ENCODE measurements around the gene KDM2B.

Gene KDM2B

DNA sequence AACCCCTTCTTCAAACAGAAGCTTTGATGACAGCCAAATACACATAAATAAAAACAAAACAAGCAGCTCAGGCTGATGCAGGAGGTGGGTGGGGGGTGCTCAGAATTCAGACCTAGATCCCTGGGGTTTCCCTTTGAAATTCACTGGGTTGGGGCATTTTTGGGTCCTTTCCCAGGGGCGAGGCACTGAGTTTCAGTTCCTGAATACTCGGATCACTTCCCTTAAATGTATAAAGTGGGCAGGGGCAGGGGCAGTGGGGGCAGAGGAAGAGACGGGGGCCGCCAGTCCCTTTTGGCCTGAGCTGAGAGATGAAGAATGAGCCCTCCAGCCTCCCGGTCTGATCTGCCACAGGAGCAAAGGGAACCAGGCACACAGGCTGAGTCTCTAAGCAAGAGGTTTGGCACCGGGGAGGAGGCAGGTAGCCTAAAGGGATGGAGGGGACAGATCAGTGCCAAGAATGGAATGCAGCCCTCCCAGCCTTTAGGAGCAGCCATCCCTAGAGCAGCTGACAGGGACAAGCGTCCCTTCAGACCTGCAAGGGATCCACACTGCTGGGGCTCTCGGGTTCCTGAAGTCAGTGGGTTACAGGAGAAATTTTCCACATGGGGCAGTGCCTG, 20.3 kb downstream of the KDM2B start:
- DNase-seq, result no peak

DNA sequence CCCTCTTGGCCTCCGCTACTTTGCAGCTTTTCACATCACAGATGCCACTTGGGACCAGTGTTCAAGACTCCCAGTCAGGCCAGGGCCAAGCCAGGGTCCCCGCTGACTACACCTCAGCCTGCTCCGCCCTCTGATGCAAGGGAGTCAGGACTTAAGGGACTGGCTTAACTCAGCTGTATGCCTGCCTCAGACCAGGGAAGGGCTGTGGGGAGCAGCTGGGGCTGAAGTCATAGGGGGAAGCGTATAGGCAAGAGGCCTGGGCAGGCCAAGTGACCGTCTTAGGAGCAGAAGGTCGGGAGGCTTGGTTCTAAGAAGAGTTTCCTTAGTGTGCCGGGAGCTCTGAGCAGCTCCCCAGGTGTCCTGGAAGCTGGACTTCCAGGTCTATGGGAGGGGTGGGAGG, 21.9 kb downstream of the KDM2B start:
- DNase-seq, result no peak

DNA sequence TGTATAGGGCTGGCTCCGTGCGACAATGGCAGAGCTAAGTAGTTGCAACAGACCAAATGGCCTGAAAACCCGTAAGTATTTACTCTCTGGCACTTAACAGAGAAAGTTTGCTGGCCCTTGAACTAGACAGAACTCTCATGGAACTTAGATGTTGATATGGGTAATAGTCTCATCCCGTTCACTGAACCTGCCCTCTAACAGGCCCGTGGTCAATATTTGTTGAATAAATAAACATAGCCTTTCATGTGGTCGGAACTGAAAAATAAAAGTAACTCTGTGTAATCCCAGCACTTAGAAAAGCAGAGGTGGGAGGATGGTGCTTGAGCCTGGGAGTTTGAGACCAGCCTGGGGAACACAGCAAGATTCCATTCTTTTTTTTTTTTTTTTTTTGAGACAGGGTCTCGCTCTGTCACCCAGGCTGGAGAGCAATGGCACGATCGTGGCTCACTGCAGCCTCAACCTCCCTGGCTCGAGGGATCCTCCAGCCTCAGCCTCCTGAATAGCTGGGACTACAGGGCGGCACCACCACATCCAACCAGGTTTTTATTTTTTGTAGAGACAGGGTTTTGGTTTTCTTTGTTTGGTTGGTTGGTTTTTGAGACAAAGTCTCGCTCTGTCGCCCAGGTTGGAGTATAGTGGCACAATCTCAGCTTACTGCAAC, 29.7 kb downstream of the KDM2B start:
- DNase-seq, result no peak

DNA sequence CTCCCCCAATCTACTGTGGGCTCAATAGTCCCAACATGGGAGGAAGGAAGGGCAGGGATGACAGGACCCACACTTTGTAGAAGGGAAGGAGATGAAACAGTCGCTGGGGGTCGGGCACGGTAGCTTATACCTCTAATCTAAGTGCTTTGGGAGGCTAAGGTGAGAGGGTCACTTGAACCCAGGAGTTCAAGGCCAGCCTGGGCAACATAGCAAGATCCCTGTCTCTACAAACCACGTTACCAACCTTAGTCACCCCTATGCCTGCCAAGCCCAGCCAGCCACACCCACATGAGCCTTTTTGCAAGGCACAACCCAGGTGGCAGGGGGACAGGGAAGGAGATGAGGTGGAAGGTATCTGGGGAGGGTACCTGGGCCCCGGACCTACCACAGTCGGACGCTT, 31.7 kb downstream of the KDM2B start:
- no peak for DNase-seq

DNA sequence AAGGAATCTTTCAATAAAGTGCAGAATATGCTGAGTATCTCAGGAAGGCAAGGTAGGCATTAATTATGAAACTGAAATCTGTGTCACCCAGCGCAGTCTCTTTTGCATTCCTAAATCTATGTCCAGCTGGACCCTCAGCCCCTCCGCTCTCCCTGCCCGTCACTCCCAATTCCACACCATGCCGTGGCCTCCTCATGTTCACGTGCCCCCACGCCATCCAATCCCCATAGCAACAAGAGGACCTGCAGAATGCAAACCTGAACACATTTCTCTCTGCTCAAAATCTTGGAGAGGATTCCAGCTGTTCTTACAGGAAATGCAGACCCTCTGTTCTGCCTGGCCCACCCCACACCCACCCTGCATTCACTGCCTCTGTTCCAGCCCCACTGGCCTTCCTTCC, 35.3 kb downstream of the KDM2B start:
- no peak for DNase-seq

DNA sequence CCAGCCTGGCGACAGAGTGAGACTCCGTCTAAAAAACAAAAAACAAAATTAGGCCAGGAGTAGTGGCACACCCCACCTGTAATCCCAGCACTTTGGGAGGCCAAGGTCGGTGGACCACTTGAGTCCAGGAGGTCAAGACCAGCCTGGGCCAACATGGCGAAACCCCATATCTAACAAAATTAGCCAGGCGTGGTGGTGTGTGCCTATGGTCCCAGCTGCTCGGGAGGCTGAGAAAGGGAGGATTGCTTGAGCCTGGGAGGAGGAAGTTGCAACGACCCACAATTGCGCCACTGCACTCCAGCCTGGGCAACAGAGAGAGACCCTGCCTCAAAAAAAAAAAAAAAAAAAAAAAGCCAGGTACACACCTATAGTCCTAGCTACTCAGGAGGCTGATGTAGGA, 37.0 kb downstream of the KDM2B start:
- no peak for DNase-seq

DNA sequence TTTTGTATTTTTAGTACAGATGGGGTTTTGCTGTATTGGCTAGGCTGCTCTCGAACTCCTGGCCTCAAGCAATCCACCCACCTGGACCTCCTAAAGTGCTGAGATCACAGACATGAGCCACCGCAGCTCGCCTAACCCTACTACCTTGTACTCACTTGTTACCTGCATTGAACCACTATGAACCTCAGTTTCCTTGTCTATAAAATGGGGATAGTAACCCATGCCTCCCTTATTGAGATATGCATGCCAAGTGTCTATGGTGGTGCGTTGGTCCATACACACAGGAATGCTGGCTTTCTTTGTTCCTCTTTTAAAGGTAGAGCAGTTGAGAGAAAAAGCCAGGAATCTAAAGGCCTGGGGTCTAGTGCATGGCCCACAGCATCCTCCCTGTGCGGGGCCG, 40.9 kb downstream of the KDM2B start:
- no peak for DNase-seq

DNA sequence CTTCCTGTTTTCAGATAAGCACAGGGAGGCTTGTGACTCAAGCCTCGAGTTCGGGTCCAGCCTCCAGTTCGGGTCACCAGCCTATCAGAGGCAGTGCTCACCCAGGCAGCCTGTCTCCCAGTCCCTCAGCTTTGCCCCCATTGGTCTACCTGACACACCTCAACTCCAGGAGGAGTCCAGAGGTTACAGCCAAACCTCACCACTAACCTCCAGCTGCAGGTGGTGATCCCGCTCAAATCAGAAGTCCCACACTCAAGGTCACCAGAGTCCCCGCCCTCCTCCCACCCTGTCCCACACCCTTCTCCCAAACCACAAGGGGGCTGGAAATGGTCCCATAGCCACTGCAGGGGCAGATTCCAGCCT, 42.1 kb downstream of the KDM2B start:
- peak; percentile 33 for DNase-seq

DNA sequence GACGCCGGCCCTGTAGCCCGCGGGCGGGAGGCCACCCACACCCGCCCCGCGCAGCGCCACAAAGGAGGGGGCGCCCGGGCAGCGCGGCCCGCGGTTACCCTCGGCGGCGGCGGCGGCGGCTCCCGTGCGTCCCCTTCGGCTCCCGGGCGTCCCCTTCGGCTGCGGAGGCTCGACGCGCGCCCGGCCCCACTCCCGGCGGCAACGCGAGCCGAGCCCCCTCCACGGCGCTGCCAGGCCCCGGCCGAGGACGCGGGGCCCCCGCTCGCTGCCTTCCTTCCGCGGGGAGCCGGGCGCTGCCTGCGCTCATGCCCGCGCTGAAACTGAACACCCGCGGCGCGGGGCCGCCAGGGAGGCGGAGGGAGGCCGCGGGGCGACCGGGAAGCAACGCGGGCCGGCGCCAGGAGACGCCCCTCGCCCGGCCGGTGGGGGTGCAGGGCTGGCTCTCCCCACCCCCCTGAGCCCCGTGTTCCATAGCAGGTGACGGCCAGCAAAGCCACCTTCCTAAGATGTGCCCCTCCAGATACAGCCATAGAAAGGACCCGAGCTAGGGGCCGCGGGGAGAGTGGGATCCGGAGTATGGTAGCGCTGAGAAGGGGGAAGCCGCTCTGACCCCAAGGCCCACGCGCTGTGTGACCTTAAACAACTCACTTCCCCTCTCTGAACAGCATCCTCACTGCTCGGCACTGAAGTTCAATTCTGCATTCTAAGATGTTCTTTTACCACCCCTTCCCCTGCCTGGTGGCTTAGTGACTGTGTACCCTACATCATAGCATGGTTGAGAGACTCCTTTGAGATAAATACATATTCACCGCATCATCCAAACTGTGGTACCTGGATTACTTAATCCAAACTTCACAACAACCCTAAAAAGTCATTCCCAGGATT, 42.8 kb downstream of the KDM2B start:
- DNase-seq, result no peak

DNA sequence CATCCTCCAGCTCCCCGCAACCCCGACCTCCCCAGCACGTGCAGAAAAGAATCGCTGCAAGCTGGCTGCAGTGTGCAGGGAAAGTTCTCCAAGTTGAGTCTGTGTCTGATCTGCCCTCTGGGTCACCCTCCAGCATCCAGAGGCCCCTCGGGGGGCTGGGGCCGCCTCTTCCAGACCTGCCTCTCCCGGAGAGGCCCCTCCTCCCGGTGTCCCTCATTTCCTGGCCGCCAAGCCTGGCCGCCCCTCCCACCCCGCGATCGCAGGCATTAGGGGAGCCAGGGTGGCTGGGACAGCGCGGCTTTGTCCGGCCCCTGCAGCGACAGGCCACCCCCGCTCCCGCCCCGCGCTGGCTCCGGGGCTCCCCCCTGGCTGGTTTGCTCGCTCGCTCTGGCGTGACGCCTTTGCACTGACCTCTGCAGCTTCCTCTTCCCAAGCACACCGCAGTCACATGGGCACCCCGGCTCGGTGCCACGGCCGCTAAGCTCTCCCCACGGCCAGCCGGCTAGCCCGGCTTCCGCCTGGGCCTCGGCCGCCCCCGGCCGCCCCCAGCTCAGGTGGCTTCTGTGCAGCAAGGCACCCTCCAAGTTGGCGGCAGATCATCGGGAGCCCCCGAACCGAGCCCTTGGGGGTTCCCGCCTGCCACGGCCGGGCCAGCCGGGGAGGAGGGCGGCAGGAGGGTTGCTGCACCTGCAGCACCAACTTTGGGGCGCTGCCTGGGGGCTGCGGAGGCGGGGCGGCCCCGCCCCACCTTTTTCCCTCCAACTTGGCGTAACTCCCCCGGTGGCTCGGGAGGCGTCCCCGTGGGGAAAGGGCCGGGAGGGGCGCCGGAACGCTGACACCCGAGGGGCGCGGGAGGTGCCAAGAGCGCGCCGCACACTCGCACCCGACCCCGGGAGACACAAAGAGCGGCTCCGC, 43.7 kb downstream of the KDM2B start:
- DNase-seq, result peak; percentile 68

DNA sequence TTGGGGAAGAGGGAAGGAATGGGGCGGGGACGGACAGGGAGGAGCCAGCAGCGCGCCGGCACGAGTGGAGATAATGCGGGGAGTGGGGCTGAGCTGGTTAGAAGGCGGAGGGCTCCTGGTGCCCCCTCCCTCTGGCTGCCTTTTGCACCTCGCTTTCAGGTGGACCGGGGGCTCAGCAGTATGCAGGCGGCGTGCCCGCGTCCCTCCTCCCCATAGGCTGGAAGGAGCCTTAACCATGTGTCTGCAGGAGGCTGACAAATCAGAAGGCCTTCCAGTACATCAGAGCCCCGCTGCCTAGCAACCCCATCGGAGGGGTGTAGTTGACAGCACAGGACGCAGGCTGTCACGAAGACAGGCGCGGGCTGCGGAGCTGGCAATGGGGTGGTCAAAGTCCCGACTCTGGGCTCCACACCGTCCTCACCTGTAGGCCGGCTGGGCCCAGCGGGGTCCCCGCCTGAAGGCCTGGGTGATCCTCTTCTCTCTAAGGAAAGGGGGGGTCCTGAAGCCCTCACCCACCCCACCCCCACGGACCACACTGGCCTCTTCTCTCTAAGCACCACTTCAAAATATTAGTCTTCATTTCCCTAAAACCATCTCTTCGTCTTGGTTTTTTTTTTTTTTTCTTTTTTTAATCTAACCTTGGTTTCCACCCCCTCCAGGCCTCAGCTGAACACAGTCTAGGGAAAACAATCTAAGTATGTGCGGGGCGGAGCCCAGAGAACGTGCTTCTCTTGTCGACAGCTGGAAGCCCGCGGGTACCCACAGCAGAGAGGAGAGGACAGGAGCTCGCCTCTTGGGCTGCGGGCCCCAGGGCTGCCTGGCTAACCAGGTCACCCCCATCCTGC, 44.5 kb downstream of the KDM2B start:
- peak; percentile 35 for DNase-seq

DNA sequence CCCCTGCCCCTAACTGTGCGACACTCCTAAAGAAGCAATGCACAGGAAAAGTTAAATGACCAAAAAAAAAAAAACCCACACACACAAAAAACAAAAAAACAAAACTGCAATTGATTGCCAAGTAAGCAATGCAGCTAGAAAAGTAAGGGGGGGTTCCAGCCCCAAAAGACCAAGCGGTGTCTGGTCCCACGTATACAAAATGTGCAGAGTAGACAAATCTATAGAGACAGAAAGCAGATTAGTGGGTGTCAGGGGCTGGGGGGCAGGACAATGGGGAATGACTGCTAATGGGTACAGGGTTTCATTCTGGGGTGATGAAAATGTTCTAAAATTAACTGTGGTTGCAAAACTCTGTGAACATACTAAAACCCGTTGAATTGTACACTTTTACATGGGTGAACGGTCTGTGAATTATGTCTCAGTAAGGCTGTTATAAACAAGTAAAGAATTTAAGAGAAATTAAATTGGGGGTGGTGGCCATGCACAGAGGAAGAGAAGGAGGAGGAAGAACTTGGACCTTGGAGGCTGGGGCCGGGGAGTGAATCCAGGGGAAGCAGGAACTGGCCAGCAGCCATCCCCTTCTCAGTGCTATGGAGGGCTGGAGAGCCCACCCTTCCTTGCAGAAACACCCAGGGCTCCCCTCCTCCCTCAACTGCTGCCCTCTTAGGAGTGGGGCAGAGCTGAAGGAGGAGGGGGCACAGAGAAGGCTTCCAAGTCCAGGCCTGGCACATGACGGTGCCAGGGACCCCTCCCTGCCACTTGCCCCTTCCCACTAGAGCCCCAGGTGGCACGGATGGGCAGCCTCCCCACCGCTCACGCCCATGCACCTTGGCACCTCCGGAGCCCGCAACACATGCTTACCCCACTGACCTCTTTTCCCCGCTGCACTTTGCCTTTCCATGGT, 45.4 kb downstream of the KDM2B start:
- no peak for DNase-seq

DNA sequence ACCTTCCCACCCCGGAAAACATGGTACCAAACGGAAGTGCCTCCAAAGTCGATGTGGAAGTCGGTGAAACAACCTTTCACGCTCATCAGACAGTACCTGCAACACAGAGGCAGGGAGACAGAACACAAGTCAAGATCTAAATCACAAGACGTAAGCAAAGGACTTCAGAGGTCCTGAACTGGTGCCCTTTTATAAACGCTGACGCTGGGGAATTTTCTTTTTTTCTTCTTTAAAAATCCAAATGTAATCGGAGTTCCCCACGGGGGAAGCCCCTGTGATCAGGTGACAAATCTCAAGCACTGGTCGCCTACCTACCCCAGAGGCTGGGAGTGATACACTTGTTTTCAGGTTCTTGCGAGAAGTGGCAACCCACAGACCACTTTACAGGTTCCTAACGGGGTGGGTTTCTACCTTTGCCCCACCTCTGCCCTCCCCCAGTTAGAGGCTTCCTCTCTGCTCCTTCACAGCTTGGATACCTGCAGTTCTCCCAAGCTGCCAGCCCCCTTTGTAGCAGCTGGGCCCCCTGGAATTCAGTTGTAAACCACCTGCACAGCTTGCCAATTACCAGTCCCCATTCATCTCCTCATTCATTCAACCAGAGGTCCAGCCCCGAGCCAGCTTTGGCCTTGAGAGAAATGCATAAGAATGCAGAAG, 46.2 kb downstream of the KDM2B start:
- DNase-seq, result peak; percentile 53

DNA sequence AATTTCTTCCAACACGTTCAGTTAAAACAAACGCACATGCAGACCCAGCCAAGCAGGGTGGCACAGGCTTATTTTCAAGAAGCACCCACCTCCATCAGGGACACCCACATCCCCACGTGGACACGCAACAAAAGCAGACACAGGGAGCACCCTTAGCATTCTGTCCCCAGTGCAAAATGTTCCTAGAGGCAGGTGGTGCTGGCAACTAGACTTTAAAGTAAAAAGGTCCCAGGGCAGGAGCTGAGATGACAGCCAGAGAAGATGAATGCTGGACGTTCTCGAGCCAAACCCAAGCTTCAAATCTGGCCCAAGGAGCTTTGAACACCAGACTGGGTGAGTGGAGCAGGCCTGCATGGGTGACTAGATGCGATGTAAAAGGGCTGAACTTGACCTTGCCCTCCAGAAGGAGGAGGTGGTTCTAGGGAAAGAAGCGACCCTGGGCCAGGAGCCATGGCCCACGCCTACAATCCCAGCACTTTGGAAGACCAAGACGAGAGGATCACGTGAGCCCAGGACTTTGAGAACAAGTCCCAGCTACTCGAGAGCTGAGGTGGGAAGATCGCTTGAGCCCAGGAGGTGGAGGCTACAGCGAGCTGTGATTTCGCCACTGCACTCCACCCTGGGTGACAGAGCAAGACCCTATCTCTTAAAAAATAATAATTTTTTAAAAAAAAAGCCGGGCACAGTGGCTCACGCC, 47.3 kb downstream of the KDM2B start:
- DNase-seq, result no peak

DNA sequence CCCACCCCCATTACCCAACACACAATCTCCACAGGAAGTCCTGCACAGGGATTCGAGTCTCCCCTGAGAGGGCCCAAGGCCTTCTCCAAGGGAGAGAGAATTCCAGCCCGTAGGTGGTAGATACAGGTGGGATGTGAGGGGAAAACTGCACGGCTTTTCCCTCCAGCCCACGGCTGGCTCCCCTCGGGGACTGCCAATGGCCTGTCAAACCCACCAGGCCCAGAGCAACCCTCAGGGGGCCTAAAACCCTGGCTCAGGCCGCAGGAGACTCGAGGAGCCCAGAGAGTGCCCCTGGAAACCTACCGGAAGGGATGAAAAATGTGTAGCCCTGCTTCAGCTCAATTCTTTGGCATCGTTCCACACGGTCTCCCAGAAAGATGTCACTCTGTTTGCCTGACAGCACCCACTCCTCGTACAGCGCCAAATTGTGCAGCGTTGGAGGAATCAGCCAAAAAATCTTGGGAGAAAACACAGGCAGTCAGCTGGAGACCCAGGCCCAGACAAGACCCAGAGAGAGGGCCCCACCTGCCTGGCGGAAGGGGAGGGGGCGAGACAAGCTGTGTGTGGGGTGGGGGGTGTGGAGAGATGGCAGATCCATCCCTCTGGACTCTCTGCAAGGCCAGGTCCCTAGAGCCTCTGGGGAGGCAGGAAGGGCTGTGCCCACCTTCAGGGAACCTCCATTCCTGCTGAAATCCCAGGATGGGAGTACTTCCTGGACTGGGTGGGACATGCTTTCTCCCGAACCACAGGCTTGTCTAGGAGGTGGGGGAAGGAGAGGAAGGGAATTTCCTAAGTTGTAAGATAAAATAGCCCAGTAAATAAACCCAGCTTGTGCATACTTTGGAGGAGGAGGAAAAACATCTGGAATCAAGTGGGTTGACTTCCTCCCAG, 48.1 kb downstream of the KDM2B start:
- DNase-seq, result no peak

DNA sequence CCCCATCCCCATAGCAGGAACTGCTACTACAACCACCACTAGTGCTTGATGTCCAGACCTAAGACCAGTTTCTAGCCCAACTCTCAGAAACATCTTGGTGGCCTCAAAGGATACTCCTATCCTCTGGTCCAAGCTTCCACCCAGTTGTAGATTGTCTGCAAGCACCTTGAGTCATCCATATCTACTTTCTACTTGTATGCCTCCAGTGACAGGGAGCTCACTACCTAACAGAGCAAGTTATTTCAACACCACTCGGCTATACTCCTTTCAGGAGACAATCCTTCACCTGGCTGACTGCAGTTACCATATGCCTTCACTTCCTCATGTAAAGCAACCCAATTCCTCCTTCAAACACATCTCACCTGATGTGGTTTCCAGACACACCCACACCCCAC, 49.5 kb downstream of the KDM2B start:
- DNase-seq, result no peak

DNA sequence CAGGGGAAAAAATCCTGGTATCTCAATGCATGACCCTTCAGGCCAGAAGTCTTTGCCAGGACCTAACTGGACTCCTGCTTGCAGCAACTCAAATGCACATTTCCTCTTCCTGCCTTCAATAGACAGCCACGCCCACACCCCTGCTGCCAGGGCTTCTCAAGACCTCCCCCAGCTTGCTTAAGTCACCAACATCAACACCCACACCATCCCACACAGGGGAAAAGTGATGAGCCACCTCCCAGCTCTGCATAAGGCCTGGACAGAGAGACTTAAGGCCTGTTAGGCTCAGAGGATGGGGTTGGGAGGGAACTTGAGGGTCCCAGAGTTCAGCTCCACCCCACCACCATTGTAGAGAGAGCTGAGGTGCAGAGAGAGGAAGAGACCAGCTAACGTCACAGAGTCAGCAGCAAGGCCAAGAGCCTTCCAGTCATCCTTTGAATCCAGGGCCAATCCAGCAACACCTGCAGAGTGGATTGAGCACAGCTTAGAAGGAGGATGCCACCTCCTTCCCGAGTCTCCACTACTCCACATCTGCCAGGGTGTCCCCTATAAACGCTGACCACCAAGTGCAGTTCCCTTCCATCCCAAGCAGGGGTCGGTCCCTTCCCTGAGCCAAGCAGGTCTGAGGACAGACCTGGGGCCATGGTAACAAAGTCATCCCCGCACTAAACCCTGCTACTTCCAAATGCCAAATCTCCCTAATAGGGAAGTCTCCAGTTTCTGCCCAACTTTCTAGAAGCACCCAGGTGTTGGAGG, 50.0 kb downstream of the KDM2B start:
- peak; percentile 79 for DNase-seq

DNA sequence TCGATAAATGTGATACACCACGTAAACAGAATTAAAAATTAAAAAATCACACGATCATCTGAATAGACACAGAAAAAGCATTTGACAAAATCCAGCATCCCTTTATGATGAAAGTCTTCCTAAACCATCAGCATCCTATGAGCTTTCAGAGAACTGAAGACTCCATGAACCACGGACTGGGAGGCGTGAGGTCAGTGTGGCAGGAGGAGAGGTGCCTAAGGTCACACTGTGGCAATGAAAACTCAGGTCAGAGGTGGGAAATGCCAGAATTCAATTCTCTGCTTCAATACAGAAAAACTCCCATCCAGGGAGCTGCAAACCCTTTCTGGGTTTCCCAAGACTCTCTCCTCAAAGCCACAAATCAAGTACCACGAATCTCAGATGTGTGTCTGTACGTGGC, 51.6 kb downstream of the KDM2B start:
- DNase-seq, result no peak
